Gastrocnemius medialis (tissue), 4 donors: ENCODE measurements around the gene ARL15. TPM values are rescaled to one million over a fixed set of nuclear protein-coding genes. Genes with fewer than 3 reads are reported as not detected.

Source experiments
- ATAC-seq, 2 donors: fragments of 150-250 bp; one replicate each; pipeline ENCODE4 v1.9.1; 2016
- DNase-seq, 2 donors: peaks; one replicate each; pipeline ENCODE4 v3.0.0-alpha.2; 2019
- H3K27ac ChIP-seq, 4 donors: fragments of 200-600 bp; sonication (generic); 1 replicate in 1 of 4; 2 replicates in 3 of 4; pipeline ENCODE4 v1.5.1; 2016 to 2018; ENCODE audit warnings: mild to moderate bottlenecking in 2 of 4, moderate library complexity in 1 of 4
- H3K27me3 ChIP-seq, 3 donors: fragments of 200-600 bp; sonication (generic) in 2 of 3; 1 replicate in 1 of 3; 2 replicates in 2 of 3; pipeline versions ENCODE4 v1.5.1 to v1.6.0; 2016 to 2019; ENCODE audit warnings: mild to moderate bottlenecking in 1 of 3, moderate library complexity in 1 of 3
- H3K36me3 ChIP-seq, 2 donors: fragments of 200-600 bp; sonication (generic) in 1 of 2; one replicate each; pipeline ENCODE4 v1.5.1; 2017 to 2018
- H3K4me1 ChIP-seq, 2 donors: fragments of 200-600 bp; sonication (generic) in 1 of 2; one replicate each; pipeline ENCODE4 v1.5.1; 2016 to 2017; ENCODE audit warnings: mild to moderate bottlenecking in 2 of 2
- H3K4me3 ChIP-seq, 4 donors: fragments of 200-600 bp; sonication (generic) in 3 of 4; 1 replicate in 1 of 4; 2 replicates in 3 of 4; pipeline ENCODE4 v1.5.1; 2016 to 2019; ENCODE audit warnings: mild to moderate bottlenecking in 2 of 4
- H3K9me3 ChIP-seq, 3 donors: fragments of 200-600 bp; sonication (generic) in 2 of 3; 1 replicate in 1 of 3; 2 replicates in 2 of 3; pipeline ENCODE4 v1.5.1; 2016 to 2019
- CTCF ChIP-seq, 5 experiments: fragments of 450-650 bp in 3 of 5; fragments of 200-600 bp in 2 of 5; sonication (generic) in 2 of 5; IDR thresholded peaks in 4 of 5; conservative IDR thresholded peaks in 1 of 5; 1 replicate in 4 of 5; 2 replicates in 1 of 5; pipeline ENCODE4 v1.5.1; 2016 to 2019; ENCODE audit warnings: antibody characterized with exemption in 5 of 5, mild to moderate bottlenecking in 3 of 5, moderate library complexity in 3 of 5
- POLR2A ChIP-seq, 2 donors: fragments of 450-650 bp; IDR thresholded peaks; one replicate each; pipeline ENCODE4 v1.6.1; 2017; ENCODE audit warnings: antibody characterized with exemption in 2 of 2, mild to moderate bottlenecking in 2 of 2, moderate library complexity in 2 of 2
- in situ Hi-C, 4 donors: fragments of 200-750 bp; cut with MboI; loops; one replicate each; pipeline versions ENCODE4 v1.15.0 to v1.8.0; 2017; ENCODE audit warnings: low sequenced_read_pairs in 4 of 4
- intact Hi-C: fragments of 100-400 bp; cut with DNase I; formaldehyde crosslinking; loops from one replicate; pipeline ENCODE4 v1.15.1; 2023; ENCODE audit warnings: low total_unique reads
- total RNA-seq, 4 donors: library from RNA; depleted of rRNA; stranded (reverse); fragments of >200 nt; gene quantifications; one replicate each; pipeline versions ENCODE4 v1.1.0 to v1.2.3, GENCODE V29; 2016

The ARL15 gene
- total RNA-seq, 4 donors from 2014 or later = 1.7 to 5.5 (median 3.2) TPM

DNA sequence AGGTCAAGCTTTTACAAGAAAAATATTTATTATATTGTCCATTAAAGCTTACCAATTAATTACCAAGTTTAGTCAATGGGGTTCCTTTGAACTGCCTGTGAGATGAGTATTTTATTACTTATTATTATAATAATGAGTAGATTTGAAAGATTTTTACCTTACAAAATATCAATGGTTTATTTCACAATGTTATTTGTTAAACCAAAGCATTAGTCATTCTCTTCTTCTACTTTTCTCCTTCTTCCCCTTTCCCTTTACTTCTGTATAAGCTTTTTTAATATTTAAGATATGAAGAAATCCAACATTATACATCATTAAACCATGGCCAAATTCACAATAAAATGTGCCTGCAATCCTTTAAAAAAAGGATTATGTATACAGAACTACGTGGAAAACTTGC lies 369.5 kb downstream of the ARL15 start:
- no peak for DNase-seq
- TF ChIP-seq CTCF (IDR thresholded peaks at IDR 0.05 in 4 of 5, conservative IDR thresholded peaks at IDR 0.05 in 1 of 5) = no peak
- no peak for TF ChIP-seq POLR2A (IDR thresholded peaks at IDR 0.05)
- ATAC-seq = no peak

GRCh38 chr5:53937467-53937866 lies 372.9 kb downstream of the ARL15 start:
- Histone ChIP-seq H3K4me3 (no peak overlapping the region), H3K27ac (no peak overlapping the region), H3K9me3 (no peaks in the 10 kb centered on the region), H3K36me3 (no peaks in the 10 kb centered on the region), H3K4me1 (peaks cover 0 to 7% of the 10 kb centered on the region in 2 donors), H3K27me3 (no peaks in the 10 kb centered on the region)
- in situ Hi-C loops (no loop called here), intact Hi-C loops (no loop called here)
- DNase-seq (no peak), ATAC-seq (no peak)
- no peak for TF ChIP-seq CTCF (IDR thresholded peaks at IDR 0.05 in 4 of 5, conservative IDR thresholded peaks at IDR 0.05 in 1 of 5)
- no peak for TF ChIP-seq POLR2A (IDR thresholded peaks at IDR 0.05)

More for the DNA sequence above, 369.5 kb downstream of the ARL15 start:
- H3K9me3 ChIP-seq = no peaks in the 10 kb centered on the region
- no peaks in the 10 kb centered on the region for H3K27me3 ChIP-seq
- H3K4me3 ChIP-seq = no peak overlapping the region
- intact Hi-C loops = no loop called here
- in situ Hi-C loops = no loop called here
- H3K36me3 ChIP-seq = no peaks in the 10 kb centered on the region
- H3K4me1 ChIP-seq = peaks cover 0 to 7% of the 10 kb centered on the region in 2 donors
- no peak overlapping the region for H3K27ac ChIP-seq

DNA sequence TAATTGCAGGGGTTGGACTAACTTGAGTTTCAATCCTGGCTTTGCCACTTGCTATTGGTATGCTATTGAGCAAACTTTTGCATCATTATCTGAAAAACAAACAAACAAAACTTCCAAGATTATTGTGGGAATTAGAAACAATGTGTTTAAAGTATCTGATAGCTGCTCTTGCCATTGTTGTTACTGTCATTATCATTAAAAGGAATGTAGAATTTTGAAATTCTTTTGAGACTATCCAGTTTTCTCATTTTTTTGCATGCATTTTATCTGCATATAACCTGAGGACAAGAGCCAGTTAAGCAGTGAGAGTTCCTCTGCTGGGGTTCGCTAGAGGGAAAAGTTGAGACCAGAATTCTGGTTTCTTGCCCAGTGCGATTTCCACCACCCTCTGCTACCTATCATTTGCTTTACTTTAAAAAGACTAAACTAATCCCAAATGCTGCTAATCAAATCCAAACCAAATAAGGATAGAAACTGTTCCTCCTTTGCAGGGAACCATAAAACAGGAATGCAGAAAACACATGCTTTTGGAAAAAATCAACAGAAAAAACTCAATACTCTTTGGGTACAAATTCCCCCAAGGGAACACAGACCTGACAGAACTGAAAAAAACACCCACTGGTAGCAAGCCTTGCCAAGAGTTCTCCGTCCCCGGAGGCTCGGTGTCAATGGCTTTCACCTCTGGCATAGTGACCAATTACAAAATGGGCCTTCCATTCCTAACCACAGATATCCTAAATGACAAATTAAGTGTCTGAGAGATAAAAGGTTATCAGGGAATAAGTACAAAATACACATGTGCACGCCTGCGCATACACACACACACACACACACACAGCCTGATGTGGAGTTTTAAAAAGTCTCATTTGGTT lies 373.7 kb downstream of the ARL15 start:
- H3K4me1 ChIP-seq = peaks cover 0 to 7% of the 10 kb centered on the region in 2 donors
- no peaks in the 10 kb centered on the region for H3K36me3 ChIP-seq
- H3K4me3 ChIP-seq = no peak overlapping the region
- no peaks in the 10 kb centered on the region for H3K9me3 ChIP-seq
- DNase-seq (peak in 1 of 2 donors; percentile 34), ATAC-seq (peak in 1 of 2 donors; percentile 55)
- TF ChIP-seq POLR2A (IDR thresholded peaks at IDR 0.05) = no peak
- no peak for TF ChIP-seq CTCF (IDR thresholded peaks at IDR 0.05 in 4 of 5, conservative IDR thresholded peaks at IDR 0.05 in 1 of 5)
- no peak overlapping the region for H3K27ac ChIP-seq
- in situ Hi-C loops (no loop called here), intact Hi-C loops (no loop called here)
- H3K27me3 ChIP-seq = no peaks in the 10 kb centered on the region

DNA sequence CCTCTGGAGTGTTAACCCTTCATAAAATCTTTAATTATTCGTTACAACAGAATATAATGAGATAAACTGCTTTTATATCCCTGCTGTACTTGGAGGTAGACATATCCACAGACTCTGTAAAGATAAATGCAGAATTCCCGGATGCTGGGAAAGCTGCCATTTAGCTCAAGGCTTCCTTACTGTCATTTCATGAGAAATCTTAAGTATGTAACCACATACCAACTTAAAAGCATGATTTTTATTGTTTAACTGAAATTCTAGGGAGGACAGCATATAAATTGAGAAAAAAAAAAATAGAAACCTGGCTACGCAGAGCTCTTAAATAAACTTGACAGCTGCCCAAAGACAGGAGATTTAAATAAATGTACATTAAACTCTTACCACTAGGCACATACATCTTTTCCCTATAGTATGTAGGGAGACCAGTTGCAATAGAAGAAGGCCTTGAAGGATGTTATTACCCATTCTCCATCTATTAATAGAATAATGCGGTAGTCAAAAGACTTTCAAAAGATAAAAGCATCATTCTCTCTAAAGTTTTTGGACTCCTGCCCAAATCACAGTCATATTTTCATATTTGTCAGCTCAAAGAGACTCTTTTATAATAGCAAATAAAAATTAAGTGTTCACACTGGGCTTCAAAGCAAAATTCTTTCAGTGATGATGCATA lies 376.1 kb downstream of the ARL15 start:
- H3K36me3 ChIP-seq = no peaks in the 10 kb centered on the region
- ATAC-seq (no peak), DNase-seq (no peak)
- no peak for TF ChIP-seq POLR2A (IDR thresholded peaks at IDR 0.05)
- no peak for TF ChIP-seq CTCF (IDR thresholded peaks at IDR 0.05 in 4 of 5, conservative IDR thresholded peaks at IDR 0.05 in 1 of 5)
- H3K9me3 ChIP-seq = no peaks in the 10 kb centered on the region
- H3K27ac ChIP-seq = no peak overlapping the region
- no peak overlapping the region for H3K4me3 ChIP-seq
- no peaks in the 10 kb centered on the region for H3K27me3 ChIP-seq
- H3K4me1 ChIP-seq = peaks cover 0 to 7% of the 10 kb centered on the region in 2 donors
- in situ Hi-C loops = no loop called here
- intact Hi-C loops = no loop called here
